ENCODE data around the gene SRGAP2C.
"Not testable (repeated sequence)": the region's sequence is repeated elsewhere in the genome, so short reads cannot be mapped to it uniquely, and the experiment has no call there.

The SRGAP2C gene

DNA sequence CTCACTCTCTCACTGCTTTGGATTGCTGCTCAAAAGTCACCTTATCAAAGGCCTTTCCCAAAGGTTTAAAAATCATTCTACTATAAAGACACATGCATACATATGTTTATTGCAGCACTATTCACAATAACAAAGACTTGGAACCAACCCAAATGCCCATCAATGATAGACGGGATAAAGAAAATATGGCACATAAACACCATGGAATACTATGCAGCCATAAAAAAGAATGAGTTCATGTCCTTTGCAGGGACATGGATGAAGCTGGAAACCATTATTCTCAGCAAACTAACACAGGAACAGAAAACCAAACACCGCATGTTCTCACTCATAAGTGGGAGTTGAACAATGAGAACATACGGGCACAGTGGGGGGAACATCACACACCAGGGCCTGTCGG lies 45.9 kb downstream of the SRGAP2C start:
- not testable (repeated sequence) for DNase-seq

DNA sequence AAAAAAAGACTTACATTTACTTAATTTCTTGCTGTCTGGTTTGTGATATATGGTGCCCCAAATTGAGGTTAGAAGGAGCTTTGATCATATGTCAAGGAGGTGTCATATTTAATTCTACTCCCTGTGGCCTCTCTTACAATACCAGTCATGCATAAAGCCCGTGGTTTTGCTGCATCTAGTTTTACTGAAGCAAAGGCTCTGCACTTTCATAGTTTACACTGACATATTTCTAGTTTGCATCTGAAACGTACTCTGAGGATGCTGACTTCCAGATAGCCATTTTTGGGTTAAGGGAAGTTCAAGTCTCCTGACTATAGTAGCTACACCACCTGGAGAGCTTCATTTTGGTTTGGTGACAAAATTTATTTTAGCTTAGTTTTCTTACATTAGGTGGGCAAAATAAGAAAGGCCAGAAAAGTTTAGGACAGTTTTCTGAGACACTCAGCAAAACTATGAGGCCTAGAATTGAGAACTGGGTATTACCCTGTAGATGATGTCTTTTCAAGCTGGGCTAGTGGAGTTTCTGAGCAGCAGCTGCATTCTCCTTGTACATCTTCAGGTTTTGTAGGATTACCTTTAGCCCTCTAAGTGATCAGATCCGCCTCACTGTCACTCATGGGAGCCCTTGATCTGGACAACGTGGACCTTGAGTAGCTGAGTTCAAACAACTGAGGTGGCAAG lies 47.8 kb downstream of the SRGAP2C start:
- DNase-seq = not testable (repeated sequence)

DNA sequence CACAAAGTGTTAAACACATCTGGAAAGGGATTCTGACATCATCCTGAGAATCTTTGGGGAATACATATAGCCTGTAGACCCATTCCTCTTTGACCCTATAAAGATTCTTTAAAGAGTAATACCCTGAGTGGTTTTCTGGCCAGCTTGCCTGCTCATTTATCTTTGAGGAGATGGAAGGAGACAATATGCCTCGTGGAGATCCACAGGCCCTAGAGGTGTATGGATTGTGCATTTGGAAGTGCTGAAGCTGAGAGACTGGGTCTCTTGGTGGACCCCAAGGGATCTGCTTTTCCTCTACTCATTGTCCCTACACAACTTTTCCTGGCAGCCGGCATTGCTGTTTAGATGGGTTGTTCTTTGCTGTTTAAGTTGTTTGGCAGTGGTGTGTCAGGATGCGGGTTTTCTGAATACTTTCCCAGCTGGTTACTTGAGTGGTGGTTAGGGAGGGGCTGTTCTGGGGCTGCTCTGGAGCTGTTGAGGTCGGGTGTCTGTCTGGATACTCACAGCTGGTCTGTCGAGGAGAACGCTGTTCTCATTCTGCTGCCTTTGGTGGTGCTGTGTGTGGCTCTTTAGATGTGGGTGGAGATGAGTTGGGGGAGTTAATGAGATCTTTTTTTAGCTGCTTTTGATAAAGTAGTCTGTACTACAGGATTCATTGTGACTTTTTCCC lies 49.5 kb downstream of the SRGAP2C start:
- not testable (repeated sequence) for DNase-seq

DNA sequence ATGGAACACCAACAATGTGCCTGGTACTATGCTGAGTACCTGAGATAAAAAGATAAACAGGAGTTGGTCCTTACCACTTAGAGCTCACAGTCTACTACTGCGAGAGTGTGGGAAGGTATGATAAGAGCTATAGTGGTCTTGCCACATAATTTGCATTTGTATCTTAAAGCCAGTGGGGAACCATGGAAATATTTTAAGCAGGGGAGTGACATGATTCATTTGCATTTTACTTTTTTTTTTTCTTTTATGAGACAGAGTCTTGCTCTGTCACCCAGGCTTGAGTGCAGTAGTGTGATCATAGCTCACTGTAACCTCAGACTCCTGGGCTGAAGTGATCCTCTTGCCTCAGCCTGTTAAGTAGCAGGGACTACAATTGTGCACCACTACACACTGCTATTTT lies 53.6 kb downstream of the SRGAP2C start:
- DNase-seq = not testable (repeated sequence)

DNA sequence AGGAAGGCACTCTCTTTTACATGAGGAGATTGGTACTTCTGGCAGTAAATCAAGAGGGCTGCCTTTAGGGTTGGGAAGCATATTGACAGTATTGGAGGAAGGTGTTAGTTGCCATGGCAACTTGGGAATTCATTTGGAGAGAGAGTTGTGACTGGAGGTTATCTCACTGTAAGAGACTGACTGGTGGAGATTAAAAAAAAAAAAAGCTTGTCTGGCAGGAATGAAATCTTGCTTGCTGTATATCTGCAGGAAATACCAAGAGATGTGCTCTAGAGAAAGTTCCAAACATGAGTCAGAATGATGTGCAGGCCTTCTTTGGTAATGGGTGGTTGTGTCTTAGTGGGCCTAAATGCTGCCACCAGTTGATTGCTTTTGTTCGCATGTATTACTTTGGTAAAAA lies 59.1 kb downstream of the SRGAP2C start:
- DNase-seq = not testable (repeated sequence)

DNA sequence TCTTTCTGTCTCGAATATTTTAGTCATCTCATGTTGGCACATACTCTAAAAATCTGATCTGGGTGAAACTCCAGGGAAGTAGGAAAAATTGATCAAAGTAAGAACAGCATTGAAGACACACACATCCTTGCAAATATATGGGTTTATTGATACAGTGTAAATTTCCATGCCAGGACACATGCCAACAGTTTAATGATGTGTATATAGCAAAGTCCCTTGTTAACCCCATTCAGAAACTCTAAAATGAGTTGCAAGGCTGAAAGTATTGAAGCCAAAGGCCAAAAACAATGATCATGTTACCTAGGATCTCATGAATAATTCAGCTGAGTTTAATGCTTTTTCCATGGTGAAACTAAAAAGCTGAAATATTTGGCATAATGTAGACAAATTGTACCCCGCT lies 61.6 kb downstream of the SRGAP2C start:
- DNase-seq = not testable (repeated sequence)

DNA sequence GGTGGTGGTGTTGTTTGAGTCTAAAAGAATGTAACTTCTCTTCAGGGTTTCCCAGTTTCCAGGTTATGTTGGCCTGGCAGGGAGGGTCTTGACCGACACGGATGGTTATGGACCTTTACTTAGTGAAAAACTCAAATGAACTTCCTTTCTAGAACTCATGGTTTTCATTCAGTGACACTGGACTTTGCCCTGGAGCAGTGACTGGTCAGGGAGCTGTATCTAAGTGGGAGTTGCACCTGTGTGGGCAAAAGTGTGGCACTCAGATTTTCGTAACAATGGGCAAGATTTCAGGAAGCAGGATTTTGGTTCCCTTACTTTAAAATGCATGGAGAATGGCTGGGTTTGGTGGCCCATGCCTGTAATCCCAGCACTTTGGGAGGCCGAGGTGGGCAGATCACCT lies 67.9 kb downstream of the SRGAP2C start:
- not testable (repeated sequence) for DNase-seq

DNA sequence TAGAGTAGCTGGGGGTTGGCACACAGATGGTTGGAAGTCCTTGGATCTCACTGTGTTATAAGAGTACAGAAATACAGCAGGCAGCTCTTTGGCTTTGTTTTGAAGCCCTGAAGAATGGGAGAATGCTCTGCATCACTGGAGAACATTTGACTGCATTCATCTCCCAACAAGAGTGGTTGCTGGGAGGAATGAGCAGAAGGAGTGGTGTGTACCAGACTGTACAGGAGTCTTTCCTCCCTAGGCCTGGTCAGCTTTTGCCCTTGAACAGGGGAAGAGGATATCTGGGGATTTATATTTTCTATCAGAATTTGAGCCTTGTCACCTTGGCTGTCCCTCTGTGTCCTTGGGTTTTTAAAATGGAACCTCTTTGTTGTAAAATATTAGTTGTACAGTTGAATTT lies 69.8 kb downstream of the SRGAP2C start:
- DNase-seq = not testable (repeated sequence)

DNA sequence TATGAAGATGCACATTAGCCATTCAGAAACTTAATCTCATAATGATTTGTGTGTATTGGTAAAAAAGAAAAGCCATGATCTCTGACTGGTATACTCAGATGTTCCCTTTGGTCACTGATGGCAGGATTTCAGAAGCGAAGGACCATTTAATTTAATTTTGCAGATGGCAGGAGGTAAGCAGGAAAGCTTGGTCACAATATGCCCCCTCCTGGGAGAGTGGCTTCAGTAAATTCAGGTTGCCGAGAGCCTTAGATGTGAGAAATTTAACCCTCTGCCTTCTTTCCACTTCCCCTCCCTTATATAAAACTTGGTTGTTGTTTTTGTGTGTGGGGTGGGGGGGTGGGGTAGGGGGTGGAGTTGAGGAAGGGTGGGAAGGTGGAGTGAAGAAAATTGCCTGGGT lies 72.9 kb downstream of the SRGAP2C start:
- not testable (repeated sequence) for DNase-seq

DNA sequence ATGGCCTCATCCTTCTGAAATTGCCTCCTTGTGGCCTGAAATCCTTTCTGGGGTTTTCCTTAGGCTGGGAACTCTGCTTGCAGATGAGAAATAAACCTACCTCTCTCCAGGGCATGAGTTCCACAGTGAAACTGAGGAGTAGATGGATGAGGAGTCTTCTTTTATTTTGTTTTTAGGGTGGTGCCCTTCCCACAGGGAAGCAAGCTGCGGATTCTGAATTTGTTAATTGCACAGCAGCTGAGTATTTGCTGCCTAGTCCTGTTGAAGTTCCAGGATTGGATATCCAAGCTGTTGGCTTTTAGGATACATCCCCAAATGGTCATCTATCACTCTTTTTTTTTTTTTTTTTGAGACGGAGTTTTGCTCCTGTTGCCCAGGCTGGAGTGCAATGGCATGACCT lies 73.4 kb downstream of the SRGAP2C start:
- not testable (repeated sequence) for DNase-seq

DNA sequence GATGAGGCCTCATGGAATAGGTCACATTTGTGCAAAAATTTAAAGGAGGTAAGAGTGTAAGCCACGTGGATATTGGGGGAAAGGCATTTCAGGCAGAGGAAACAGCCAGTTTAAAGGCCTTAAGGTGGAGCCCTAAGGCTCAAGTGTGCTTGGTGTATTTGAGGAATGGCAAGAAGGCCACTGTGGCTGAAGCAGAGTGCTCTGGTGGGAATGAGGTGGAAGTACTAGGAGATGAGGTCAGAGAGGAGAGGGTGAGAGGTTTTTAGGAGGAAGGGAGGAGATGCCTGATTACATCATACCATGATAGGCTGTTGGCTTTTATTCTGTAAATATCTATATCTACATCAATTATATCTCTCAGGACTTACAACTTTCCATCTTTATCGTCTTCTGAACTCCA lies 75.4 kb downstream of the SRGAP2C start:
- not testable (repeated sequence) for DNase-seq

DNA sequence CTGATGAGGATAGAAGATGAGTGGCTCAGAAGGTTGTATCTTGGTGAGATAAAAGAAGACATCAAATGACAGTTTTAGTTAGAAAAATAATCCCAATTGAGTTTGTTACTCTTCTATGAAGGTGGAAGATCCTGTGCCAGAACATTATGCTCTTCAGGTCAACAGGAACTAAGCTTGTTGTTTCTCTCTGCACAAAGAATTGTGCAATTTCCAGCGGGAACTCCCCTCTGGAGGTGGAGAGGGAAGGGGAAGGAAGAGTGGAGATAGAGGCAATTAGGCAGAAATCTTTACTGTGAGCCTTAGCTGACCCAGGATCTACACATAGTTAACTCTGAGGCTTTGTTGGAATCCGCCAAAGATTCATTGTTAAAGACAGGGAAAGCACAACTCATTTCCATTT lies 77.4 kb downstream of the SRGAP2C start:
- not testable (repeated sequence) for DNase-seq

DNA sequence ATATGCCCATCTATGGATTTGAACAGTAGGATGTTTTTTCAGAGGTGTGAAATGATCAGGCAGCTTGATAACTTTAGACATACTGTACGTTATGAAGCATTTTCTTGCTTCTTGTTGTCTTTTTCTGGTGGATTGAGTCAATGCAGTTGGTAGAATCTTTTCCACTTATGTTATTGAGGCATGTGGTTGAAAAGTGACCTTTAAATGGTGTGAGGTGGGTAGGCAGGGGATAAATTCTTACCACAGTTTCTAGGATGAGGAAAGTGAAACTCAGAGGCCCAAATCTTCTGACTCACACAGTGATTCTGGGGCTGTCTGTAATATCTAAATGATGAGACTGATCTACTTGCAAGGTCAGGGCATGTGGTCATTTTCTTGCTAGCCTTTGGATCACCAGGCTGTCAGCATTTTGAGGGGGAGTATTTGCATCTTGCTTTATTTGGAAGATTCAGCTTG lies 79.0 kb downstream of the SRGAP2C start:
- DNase-seq = peak; percentile 73

DNA sequence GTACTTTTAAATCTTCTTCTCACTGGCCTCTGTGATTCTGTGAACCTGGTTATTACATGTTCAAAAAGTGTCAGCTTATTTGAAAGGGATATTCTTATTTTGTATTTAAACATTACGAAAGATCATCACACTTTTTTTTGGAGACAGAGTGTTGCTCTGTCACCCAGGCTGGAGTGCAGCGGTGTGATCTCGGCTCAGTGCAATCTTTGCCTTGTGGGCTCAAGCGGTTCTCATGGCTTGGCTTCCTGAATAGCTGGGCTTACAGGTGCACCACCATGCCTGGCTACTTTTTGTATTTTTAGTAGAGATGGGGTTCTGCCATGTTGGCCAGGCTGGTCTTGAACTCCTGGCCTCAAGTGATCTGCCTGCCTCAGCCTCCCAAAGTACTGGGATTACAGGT lies 82.3 kb downstream of the SRGAP2C start:
- DNase-seq = not testable (repeated sequence)

DNA sequence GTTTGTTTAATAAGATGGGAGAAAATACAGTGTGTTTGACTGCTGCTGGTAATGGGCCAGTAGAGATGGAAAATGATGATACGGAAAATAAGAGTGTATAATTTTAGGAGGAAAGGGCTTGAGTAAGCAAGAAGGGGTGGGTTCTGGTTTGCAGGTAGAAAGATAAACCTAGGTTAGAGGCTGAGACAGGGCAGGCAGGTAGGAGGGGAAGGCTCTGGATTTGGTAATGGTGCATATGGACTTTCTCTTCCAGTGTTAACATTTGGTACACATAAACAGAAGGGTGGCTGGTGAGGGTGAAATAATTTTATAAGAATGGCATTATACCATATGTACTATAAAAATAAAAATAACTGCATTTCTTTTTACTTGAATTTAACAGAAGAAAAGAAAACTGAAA lies 84.5 kb downstream of the SRGAP2C start:
- DNase-seq = not testable (repeated sequence)

DNA sequence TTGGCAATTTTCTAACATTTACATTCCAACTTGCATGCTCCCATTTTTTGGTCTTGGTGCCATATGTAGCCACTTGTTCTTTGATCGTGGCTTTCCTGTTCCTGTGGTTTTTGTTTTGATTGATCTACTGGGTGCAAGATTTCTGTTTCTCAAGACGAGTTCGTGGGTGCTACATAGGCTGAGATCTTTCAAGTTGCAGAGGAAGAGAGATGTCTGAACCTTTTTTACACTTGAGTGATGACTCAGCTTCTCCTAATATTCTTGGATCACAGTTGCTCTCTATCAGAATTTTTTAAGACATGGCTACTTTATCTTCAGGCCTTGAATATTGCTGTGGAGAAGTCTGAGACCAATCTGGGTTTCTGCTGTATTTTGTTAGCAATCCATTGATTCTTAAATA lies 85.2 kb downstream of the SRGAP2C start:
- DNase-seq = not testable (repeated sequence)

DNA sequence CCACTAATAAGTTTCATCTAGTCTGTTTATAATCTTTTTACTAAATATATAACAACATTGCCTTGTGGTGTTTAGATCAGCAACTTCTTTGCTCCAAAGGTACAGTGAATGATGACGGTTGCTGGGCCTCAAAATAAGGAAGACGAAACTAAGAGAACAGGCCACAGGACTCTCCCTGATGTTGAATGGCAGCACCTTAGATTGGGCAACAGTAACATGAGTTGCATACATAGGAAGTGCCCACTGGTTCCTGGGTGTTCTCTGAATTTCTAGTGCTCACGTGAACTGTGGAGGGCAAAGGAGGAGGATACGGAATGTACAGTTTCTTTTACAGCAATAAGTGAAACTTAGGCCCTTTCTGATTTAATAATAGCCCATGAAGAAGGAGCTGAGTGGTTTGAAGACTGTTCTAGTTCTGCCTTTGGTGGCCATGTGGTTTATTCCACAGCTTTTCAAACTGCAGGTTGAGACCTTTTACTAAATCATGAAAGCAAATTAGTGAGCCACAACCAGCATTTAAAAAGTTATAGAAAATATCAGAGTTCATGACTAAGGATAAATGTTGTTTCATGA lies 86.5 kb downstream of the SRGAP2C start:
- not testable (repeated sequence) for DNase-seq

DNA sequence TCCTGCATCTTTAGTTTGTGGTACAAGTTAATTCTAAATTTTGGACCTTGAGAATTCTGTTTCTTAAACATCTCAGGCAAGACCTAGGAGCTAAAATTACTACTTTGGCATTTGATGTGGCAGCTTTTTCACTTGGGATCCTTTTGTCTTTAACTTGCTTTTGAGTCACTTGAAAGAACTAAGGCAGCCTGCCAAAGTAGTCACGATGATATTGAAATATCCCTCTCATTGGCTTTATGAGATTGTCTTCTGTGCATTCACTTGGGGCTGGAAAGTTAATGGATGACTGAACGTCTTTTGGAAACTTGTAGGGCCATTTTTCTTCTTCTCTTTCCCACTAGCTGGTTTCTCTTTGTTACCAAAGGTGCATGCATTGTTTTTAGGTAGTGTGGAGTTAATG lies 90.7 kb downstream of the SRGAP2C start:
- DNase-seq = not testable (repeated sequence)

DNA sequence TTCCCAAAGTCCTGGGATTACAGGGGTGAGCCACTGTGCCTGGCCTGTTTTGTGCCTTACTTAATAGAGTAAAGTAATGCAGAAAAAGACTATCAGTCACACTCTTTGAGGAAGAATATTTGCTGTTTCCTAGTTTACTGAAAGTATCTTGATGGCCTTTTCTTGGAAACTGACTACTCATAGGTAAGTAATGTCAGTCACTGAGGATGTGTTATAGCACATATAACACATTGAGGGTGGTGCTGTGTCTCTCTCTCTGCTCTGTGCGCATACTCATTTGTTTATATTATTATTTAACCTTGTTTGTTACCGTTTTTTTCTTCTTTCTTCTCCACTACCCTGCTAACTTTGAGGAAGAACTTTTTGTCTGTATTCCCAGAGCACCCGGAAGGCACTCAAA lies 93.4 kb downstream of the SRGAP2C start:
- not testable (repeated sequence) for DNase-seq

DNA sequence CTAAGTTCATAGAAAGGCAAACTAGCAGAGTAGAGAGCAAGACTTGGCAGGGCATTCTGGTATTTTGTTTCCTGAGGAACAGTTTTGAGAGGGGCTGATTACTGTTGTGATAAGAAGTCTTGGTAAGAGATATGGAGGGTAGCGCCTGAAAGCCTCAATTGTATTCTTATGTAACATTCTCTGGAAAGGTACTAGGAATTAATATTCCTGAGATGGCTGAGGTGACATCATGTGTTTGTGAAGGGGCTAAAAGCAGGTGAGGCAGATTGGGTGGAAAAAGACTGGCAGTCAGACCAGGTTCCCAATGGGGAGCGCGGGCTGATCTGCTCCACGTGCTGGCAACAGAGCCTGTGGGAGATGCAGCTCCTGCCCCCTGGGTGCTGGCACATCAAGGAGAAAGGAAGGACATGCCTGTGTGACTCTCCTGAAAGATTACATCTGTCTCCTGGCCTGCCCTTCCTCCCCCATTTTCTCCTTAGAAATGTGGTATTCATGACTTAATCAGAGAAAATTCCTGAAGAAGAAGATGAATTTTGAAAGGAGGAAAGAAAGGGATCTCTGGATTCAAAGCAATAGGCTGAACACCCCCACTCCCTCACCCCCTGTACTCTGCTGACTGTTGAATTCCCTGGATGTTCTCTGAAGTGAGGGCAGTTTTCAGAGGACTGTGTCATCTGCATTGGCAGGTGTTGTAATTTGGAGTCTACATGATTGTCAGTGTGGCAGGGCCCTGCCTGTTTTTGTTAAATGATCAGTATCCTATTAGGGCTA lies 94.2 kb downstream of the SRGAP2C start:
- not testable (repeated sequence) for DNase-seq

DNA sequence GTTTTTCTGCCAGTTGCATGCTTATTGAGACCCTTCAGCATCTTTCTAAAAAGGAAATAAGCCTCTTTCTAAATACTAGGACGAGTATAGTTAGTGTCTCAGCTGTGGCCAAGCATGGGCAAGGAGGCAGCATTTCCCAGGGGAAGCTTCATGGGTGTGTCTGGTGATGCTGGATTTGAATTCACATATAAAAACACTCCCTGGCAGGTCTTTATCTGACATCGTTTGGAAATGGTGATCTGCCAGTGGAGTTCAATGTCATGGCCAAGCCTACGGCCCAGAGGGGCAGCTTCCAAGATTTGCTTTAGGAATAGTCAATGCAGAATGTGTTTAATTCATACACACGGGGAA lies 94.7 kb downstream of the SRGAP2C start:
- DNase-seq = not testable (repeated sequence)

DNA sequence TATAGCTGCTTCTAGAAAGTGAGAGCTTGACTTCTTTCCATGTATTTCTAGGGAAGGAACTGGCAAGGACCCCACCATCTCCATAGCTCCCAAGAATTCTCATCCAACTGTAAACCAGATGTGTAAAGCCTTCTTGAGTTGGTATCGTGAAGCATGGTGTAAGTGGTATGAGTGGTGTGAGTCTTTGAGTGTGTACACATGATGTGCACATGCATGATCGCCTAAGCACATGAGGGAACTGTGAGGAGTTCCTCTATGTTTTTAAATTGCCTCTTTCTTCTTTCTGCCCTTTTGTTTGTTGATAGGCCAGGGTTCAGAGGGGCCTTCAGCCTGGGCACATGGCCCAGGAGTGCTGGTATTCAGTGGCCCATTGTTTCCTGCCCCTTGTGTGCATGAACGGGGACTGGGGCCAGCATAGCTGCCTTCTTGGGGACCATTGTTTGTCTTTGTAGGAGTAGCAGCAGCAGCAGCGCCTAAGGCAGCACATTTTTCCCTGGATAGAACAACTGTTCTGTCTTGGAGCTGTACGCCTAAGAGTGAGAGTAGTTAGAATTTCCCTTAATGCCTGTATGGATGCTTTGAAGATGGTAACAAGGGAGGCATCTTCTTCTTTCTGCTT lies 96.0 kb downstream of the SRGAP2C start:
- not testable (repeated sequence) for DNase-seq

DNA sequence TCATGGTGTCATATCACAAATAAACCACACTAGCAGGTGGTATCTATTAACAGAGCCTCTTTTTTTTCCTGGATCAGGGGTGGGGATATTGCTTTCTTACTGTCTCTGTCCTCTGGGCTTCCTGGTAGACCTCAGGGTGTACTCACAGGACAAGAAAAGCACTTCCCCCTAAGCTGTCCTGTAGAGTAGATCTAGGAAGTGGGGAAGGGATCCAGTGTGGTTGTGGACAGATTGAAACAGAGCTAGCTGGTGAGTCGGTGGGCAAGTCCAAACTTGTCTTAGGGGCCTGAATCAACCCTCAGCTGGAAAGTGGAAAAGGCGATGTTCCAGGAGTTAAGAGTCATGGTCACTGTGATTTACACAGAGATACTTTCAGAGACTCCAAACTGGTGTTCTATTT lies 96.7 kb downstream of the SRGAP2C start:
- not testable (repeated sequence) for DNase-seq
